GM18909 (cell line): ENCODE results near the gene SAMHD1.
A peak's percentile ranks its signal among the peaks of the same experiment; 100 is the strongest.
"Not testable (repeated sequence)": the region's sequence is repeated elsewhere in the genome, so short reads cannot be mapped to it uniquely, and the experiment has no call there.

Experiments
- ATAC-seq: cut with Tn5 transposase; IDR thresholded peaks from one replicate; pipeline ENCODE4 v1.9.1; 2021; ENCODE audit warnings: mild to moderate bottlenecking; ENCODE audit not compliant: unreplicated experiment, poor library complexity

Gene SAMHD1

DNA sequence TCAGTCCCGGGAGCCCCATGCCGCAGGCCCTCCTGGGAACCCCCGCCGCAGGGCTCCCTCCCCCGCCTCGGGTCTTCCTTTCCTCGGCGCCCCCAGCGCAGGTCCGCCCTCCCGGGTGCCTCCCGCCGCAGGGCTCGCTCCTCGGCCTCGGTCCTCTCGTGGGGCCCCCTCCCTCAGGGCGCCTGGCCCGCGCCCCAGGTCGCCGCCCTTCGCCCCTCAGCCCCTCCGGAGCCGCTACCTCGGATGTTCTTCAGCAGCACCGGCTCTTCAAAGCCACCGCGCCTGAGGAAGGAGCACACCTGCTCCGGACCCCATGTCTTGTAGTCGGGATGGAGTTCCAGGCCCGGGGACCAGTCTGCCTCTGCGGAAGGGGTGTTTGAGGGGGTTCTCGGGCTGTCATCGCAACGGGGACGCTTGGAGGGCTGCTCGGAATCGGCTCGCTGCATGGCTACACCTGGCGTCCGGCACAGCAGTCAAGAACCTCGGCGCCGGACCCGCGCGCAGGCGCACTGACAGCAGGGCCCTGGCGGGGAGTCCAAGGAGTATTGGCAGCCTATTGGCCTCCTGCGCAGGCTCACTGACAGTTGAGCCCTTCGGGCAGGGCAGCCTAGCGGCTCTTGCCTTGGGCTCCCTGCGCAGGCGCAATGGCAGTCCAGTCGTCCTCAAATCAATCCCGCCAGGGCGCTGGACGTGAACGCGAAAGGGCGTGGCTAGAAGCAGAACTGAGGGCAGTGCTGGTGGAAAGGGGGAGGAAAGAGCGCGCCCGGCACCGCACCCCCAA, at the start of gene SAMHD1:
Gene SAMHD1, minus strand, starts transcription at position 511 of the 781 bp plus-strand sequence. Its CDS starts 65 bp downstream, at position 446.
- peak; percentile 89 for ATAC-seq

DNA sequence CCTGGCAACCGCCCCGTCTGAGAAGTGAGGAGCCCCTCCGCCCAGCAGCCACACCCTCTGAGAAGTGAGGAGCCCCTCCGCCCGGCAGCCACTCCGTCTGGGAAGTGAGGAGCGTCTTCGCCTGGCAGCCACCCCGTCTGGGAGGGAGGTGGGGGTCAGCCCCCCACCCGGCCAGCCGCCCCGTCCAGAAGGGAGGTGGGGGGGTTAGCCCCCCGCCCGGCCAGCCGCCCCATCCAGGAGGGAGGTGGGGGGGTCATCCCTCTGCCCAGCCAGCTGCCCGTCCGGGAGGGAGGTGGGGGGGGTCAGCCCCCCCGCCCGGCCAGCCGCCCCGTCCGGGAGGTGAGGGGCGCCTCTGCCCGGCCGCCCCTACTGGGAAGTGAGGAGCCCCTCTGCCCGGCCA, 48.7 kb upstream of the SAMHD1 start:
- not testable (repeated sequence) for ATAC-seq

DNA sequence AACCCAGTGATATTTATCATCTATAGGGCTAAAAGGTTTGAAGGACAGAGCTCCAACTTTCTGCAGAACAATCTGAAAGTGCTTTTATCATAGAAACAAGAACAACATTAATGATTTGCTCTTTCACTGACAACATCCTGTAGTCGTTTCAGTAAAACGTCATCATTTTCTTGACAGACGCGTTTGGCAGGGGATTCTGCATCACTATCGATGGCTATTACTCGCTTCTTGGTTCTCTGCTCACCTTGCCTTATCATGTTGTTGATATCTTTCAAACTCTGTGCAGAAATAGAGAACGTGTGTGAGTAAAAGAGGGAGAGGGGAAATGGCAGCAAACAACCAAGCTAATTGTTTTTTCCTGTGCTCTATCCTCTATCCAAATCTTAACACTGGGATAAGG, 47.1 kb upstream of the SAMHD1 start:
- no peak for ATAC-seq

DNA sequence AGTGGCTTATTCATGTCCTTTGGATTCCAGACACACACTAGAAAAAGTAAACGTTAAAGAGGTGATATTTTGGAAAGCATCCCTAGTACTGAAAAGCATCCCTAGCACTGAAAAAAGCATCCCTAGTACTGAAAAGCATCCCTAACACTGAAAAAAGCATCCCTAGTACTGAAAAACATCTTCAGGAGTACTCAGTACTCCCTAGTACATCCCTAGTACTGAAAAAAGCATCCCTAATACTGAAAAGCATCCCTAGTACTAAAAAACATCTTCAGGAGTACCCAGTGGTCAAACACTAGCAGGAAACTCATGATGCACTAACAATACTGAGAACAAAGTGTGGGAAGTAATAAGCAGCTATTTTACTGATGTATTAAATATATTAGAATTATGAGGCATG, 45.6 kb upstream of the SAMHD1 start:
- ATAC-seq: no peak

DNA sequence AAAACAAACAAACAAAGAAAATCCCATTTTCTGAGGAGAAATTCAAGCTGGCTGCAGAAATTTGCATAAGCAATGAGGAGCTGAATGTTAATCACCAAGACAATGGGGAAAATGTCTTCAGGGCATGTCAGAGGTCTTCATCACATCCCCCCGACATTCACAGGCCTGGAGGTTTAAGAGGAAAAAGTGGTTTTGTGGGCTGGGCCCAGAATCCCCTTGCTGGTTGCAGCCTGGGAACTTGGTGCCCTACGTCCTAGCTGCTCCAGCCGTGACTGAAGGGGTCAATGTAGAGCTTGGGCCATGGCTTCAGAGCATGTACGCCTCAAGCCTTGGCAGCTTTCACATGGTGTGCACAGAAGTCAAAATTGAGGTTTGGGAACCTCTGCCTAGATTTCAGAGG, 42.7 kb upstream of the SAMHD1 start:
- not testable (repeated sequence) for ATAC-seq

DNA sequence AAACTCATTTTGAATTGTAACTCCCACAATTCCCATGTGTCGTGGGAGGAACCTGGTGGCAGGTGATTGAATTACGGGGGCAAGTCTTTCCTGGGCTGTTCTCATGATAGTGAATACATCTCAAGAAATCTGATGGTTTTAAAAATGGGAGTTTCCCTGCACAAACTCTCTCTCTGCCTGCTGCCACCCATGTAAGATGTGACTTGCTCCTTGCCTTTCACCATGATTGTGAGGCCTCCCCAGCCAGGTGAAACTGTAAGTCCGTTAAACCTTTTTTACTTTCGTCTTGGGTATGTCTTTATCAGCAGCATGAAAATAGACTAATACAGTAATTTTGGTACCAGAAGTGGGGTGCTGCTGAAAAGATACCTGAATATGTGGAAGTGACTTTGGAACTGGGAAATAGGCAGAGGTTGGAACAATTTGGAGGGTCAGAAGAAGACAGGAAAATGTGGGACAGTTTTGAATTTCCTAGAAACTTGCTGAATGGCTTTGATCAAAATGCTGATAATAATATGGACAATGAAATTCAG, 41.4 kb upstream of the SAMHD1 start:
- ATAC-seq: no peak

DNA sequence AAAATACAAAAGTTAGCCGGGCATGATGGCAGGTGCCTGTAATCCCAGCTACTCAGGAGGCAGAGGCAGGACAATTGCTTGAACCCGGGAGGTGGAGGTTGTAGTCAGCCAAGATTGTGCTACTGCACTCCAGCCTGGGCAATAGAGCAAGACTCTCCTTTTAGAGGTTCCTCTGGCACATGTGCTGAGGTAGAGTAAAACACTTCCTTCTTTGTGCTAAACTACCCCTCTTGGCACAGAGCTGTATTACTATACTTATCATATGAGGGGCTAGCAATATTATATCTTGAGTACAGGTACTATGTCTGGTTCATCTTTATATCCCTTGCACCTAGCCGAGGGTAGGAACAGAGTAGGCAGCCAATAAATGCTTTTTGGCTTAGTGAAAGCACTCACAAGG, 40.2 kb upstream of the SAMHD1 start:
- no peak for ATAC-seq

DNA sequence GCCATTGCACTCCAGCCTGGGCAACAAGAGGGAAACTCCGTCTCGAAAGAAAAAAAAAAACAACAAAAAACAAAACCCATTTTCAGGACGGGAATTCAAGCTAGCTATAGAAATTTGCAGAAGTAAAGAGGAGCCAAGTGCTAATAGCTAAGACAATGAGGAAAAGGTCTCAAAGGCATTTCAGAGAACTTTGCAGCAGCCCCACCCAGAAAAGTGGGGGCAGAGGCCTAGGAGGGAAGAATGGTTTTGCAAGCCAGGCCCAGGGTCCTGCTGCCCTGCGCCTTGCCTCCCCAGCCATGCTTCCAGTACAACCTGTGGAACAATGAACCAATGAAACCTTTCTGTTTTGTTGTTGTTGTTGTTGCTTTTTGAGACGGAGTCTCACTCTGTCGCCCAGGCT, 38.3 kb upstream of the SAMHD1 start:
- no peak for ATAC-seq

DNA sequence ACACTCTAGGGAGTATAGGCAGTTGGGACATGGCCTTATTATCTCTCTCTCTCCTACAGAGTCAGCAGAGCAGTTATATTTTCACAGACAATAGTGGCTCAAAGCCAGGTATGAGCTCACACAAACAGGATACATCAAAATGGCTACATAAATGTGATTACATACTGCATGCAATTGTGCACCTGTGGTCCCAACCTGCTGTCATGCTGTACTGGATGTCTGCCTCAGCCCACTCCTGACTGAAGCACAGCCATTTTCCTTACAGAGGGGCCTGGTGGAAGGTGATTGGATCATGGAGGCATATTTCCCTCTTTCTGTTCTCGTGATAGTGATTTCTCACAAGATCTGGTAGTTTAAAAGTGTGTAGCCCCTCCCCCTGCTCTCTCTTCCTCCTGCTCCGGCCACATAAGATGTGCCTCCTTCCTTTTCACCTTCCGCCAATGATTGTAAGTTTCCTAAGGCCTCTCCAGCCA, 37.0 kb upstream of the SAMHD1 start:
- no peak for ATAC-seq

DNA sequence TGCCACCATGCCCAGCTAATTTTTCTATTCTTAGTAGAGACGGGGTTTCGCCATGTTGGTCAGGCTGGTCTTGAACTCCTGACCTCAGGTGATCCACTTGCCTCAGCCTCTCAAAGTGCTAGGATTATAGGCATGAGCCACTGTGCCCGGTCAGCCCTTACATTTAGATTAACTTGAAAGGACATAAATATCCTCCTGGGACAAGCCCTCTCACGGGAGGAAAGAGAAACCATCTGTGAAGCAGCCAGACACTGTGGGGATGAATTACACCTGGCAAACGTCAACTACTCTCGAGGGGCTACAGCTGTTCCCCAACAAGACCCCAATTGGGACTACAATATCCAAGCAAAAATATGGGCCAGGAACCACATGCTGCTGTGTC, 32.7 kb upstream of the SAMHD1 start:
- ATAC-seq: no peak

DNA sequence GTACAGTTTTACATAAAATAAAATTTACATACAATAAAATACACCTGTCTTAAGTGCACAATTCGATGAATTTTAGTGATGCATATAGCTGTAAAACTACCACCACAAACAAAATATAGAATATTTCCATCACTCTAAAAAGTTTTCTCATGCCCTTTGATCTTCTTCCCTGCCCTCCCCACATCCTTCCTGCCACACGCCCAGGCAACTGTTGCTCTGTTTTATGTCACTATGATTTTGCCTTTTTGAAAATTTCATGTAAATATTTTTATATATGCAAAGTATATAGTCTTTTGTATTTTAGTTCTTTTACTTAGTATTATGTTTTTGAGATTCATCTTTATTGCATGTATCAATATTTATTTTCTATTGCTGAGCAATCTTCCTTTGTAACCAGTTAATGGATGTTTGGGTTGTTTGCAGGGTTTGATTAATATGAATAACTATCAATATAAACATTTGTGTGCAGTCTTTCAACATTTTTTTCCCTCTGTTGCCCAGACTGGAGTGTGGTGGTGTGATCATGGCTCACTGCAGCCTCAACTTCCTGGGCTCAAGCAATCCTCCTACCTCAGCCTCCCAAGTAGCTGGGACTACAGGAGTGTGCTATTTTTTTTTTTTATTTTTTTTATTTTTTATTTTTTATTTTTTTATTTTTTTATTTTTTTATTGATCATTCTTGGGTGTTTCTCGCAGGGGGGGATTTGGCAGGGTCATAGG, 23.8 kb upstream of the SAMHD1 start:
- no peak for ATAC-seq

DNA sequence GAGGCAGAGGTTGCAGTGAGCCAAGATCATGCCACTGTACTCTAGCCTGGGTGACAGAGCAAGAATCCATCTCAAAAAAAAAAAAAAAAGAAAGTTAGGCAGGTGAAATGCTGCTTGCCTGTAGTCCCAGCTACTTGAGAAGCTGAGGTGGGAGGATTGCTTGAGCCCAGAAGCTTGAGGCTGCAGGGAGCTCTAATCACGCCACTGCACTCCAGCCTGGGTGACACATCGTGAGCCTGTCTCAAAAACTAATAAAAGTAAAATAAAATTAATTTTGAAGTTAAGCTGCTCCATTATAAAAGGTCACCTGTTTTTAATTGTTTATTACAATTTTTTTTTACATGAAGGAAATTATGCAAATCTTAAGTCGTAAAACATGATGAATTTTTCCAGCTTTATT, 23.2 kb upstream of the SAMHD1 start:
- ATAC-seq: no peak

DNA sequence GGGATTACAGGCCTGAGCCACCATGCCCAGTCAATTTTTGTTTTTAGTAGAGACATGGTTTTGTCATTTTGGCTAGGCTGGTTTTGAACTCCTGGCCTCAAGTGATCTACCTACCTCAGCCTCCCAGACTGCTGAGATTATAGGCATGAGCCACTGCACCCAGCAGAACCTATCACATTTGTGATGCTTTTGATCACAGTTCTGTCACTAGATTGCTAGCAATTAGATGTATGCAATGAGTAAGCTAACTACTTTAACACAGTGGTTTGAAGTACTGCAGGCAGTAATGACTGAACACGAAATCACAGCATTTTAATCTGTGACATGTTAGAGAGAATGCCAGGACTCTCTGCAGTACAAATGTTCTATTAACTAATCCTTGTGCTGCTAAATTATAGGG, 19.6 kb upstream of the SAMHD1 start:
- ATAC-seq: no peak

DNA sequence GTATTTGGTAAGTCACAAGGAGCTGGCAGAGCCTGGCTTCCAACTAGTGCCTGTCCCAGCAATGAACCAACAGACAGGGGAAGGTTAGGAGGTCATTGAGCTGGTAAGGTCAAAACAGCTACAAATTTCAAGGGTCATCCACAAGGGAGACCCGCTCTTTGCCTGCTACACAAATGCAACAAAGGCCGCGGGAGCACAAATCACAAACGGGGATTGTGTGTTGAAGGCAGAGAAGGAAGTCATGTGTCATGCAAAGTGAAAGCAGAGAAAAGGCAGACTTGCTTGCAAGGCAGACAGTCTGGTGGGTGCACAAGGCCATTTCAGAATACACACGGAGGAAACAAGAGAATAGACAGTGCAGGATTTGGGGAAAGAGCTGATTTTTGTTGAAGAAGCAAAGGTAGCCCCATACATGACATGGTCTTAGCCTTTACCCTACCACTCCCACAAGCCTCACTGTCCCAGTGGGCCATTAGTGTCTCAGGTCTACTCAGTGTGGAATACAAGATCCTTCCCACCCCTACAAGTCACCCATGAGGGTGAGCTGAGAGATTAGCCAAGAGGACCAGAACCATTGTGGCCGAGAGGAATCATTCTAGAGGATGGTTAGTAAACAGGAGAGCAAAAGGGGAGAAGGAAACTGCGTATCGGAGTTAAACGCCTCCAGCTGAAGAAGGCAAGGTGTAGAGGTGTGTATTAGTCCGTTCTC, 18.1 kb upstream of the SAMHD1 start:
- ATAC-seq: no peak

DNA sequence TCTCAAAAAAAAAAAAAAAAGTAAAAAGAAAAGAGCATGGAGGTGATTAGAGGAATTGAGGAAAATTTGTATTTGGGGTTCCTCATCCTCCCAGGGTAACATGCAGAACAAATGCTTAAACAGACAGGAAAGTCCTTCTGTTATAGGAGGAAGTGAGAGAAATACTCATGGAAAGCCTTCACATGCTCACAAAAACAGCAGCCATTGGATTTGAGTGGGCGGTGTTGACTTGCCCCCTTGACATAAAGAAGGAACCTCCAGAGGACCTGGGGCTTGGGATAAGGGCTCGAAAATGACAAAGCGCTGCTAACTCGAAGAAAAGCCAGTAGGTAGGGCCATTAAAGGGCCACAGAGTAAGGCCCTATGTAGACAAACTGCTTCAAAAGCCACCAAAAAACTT, 17.5 kb upstream of the SAMHD1 start:
- no peak for ATAC-seq

DNA sequence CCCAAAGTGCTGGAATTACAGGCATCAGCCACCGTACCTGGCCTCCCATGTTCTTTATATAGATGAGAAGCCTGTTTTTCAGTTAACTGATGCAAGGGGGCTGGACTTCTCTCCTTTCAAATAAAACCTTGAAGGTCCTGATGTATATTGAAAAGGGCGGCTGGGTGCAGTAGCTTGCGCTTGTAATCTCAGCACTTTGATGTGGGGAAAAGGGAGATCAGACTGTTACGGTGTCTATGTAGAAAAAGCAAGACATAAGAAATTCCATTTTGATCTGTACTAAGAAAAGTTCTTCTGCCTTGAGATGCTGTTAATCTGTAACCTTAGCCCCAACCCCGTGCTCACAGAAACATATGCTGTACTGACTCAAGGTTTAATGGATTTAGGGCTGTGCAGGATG, 16.1 kb upstream of the SAMHD1 start:
- ATAC-seq: no peak

DNA sequence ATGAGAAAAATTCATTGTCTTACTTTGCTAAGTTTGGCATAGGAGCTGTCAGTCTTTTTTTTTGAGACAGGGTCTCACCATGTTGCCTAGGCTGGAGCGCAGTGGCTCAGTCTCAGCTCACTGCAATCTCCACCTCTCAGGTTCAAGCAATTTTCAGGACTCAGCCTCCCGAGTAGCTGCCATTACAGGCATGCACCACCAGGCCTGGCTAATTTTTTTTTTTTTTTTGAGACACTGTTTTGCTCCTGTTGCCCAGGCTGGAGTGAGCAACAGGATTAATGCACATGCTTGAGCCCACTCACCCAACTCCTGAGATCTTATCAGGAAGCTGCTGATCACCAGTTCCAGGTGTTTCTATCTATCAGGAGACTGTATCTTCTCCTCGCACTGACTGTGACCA, 15.5 kb upstream of the SAMHD1 start:
- not testable (repeated sequence) for ATAC-seq

DNA sequence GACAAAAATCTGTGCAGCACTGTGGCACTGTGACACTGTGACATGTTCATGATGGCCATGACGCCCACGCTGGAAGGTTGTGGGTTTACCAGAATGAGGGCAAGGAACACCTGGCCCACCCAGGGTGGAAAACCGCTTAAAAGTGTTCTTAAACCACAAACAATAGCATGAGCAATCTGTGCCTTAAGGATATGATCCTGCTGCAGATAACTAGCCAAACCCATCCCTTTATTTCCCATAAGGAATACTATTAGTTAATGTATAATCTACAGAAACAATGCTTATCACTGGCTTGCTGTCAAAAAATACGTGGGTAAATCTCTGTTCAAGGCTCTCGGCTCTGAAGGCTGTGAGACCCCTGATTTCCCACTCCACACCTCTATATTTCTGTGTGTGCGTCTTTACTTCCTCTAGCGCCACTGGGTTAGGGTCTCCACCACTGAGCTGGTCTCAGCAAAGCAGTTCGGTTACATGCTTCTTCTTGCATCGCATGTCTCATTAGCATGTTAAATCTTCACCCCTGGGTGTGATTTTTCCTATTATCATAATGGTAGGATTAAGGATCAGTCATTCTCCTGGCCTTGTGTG, 10.9 kb upstream of the SAMHD1 start:
- ATAC-seq: not testable (repeated sequence)

DNA sequence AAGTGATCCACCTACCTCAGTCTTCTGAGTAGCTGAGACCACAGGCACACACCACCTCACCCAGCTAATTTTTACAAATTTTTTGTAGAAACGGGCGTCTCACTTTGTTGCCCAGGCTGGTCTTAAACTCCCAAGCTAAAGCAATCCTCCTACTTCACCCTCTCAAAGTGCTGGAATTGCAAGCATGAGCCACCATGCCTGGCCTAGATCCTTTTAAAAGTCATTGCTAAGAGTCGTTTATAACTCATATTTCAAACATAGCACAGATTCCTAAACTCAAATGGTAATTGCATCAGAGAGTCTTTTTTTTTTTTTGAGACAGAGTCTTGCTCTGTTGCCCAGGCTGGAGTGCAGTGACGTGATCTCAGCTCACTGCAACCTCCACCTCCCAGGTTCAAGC, 7.7 kb upstream of the SAMHD1 start:
- ATAC-seq: no peak

DNA sequence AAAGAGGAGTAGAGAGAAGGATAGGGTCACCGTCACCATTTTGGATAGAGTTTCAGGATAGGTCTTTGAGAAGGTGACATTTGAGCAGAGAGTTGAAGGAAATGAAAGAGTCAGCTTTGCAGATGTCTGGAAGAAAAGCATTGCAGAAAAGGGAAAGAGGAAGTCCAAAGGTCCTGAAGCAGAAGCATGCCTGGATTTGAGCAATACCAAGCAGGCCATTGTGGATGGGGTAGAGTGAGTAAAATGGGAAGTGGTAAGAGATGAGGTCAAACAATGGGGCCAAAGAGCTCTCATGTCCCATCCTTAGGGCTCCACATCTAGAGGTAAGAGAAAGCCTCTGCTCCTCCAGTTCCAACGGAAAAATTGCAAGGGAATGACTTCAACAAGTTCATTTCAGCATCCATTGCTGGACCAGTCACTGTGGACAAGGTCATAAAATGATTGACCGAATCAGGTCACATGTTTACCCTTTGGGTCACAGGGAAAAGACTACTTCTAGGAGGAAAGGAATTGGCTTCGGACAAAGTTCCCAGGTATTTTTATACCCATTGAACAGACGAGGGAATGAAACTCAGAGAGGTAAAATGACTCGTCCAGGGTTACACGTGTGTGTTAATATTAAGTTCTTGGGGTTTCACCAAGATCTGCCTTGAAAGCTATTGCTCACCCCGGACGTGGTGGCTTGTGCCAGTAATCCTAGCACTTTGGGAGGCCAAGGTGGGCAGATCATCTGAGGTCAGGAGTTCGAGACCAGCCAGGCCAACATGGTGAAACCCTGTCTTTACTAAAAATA, 6.6 kb upstream of the SAMHD1 start:
- ATAC-seq: no peak
